HG03460 (cell line): ENCODE measurements around the gene ANKRD44.

ENCODE experiments used
- ATAC-seq: cut with Tn5 transposase; IDR thresholded peaks from one replicate; pipeline ENCODE4 v1.9.1; 2021; ENCODE audit not compliant: unreplicated experiment

Gene ANKRD44

GRCh38 chr2:197210430-197210829 lies 100.2 kb downstream of the ANKRD44 start:
- no peak for ATAC-seq

GRCh38 chr2:197209742-197210408 lies 100.7 kb downstream of the ANKRD44 start:
- peak; percentile 30 for ATAC-seq

- no peak for ATAC-seq
Observed at GRCh38 chr2:197209246-197209645, 101.3 kb downstream of the ANKRD44 start.

GRCh38 chr2:197208841-197209240 lies 101.7 kb downstream of the ANKRD44 start:
- no peak for ATAC-seq

GRCh38 chr2:197208024-197208423 lies 102.6 kb downstream of the ANKRD44 start:
- no peak for ATAC-seq

- no peak for ATAC-seq
Observed at GRCh38 chr2:197207598-197207997, 103.0 kb downstream of the ANKRD44 start.

GRCh38 chr2:197207106-197207505 lies 103.5 kb downstream of the ANKRD44 start:
- no peak for ATAC-seq

- peak; percentile 61 for ATAC-seq
Observed at GRCh38 chr2:197205585-197206215, 104.9 kb downstream of the ANKRD44 start.

- ATAC-seq = no peak
Observed at GRCh38 chr2:197204519-197205250, 105.9 kb downstream of the ANKRD44 start.

- ATAC-seq = no peak
Observed at GRCh38 chr2:197201874-197202273, 108.7 kb downstream of the ANKRD44 start.

GRCh38 chr2:197200762-197201058 lies 109.9 kb downstream of the ANKRD44 start:
- no peak for ATAC-seq

GRCh38 chr2:197200051-197200761 lies 110.4 kb downstream of the ANKRD44 start:
- no peak for ATAC-seq

GRCh38 chr2:197198890-197199289 lies 111.7 kb downstream of the ANKRD44 start:
- ATAC-seq = peak; percentile 99

GRCh38 chr2:197197895-197198311 lies 112.7 kb downstream of the ANKRD44 start:
- ATAC-seq = no peak

- no peak for ATAC-seq
Observed at GRCh38 chr2:197196541-197197180, 113.9 kb downstream of the ANKRD44 start.

GRCh38 chr2:197195518-197195917 lies 115.1 kb downstream of the ANKRD44 start:
- ATAC-seq = no peak

GRCh38 chr2:197191940-197192322 lies 118.6 kb downstream of the ANKRD44 start:
- peak; percentile 66 for ATAC-seq

GRCh38 chr2:197191177-197191939 lies 119.2 kb downstream of the ANKRD44 start:
- ATAC-seq = no peak

GRCh38 chr2:197190100-197190432 lies 120.5 kb downstream of the ANKRD44 start:
- ATAC-seq = no peak

- no peak for ATAC-seq
Observed at GRCh38 chr2:197189426-197190099, 121.0 kb downstream of the ANKRD44 start.
